Measurements from ENCODE around the gene BCL2L11.

The BCL2L11 gene

GRCh38 chr2:111201214-111201613, 80.5 kb downstream of the BCL2L11 start:
- Mint-ChIP-seq H3K4me1 (peaks cover 19% of the 10 kb centered on the region), H3K27ac (no peak overlapping the region), H3K9me3 (no peaks in the 10 kb centered on the region), H3K27me3 (ENCODE audit: low read depth, poor library complexity) (no peaks in the 10 kb centered on the region), H3K36me3 (ENCODE audit: low read depth) (no peaks in the 10 kb centered on the region), H3K4me3 (no peak overlapping the region)
- DNase-seq, result no peak
- no peak for TF ChIP-seq CTCF (IDR thresholded peaks at IDR 0.05)

- H3K36me3 Mint-ChIP-seq (ENCODE audit: low read depth), result no peaks in the 10 kb centered on the region
- peaks cover 1% of the 10 kb centered on the region for H3K27me3 Mint-ChIP-seq (ENCODE audit: low read depth, poor library complexity)
- no peak for TF ChIP-seq CTCF (IDR thresholded peaks at IDR 0.05)
- H3K9me3 Mint-ChIP-seq, result no peaks in the 10 kb centered on the region
- H3K27ac Mint-ChIP-seq, result no peak overlapping the region
- peaks cover 21% of the 10 kb centered on the region for H3K4me1 Mint-ChIP-seq
- DNase-seq, result no peak
- H3K4me3 Mint-ChIP-seq, result no peak overlapping the region
Measured at GRCh38 chr2:111202266-111203040, 81.7 kb downstream of the BCL2L11 start.

GRCh38 chr2:111204706-111205105, 84.0 kb downstream of the BCL2L11 start:
- no peak for DNase-seq
- H3K36me3 Mint-ChIP-seq (ENCODE audit: low read depth), result no peaks in the 10 kb centered on the region
- no peaks in the 10 kb centered on the region for H3K9me3 Mint-ChIP-seq
- H3K27me3 Mint-ChIP-seq (ENCODE audit: low read depth, poor library complexity), result peaks cover 6% of the 10 kb centered on the region
- H3K4me3 Mint-ChIP-seq, result no peak overlapping the region
- H3K4me1 Mint-ChIP-seq, result peaks cover 18% of the 10 kb centered on the region
- no peak for TF ChIP-seq CTCF (IDR thresholded peaks at IDR 0.05)
- H3K27ac Mint-ChIP-seq, result no peak overlapping the region

- peaks cover 6% of the 10 kb centered on the region for H3K27me3 Mint-ChIP-seq (ENCODE audit: low read depth, poor library complexity)
- no peaks in the 10 kb centered on the region for H3K9me3 Mint-ChIP-seq
- H3K4me1 Mint-ChIP-seq, result peaks cover 8% of the 10 kb centered on the region
- DNase-seq, result no peak
- no peak overlapping the region for H3K27ac Mint-ChIP-seq
- TF ChIP-seq CTCF (IDR thresholded peaks at IDR 0.05), result no peak
- H3K4me3 Mint-ChIP-seq, result no peak overlapping the region
- no peaks in the 10 kb centered on the region for H3K36me3 Mint-ChIP-seq (ENCODE audit: low read depth)
Measured at GRCh38 chr2:111205774-111206173, 85.1 kb downstream of the BCL2L11 start.

GRCh38 chr2:111207851-111208250, 87.1 kb downstream of the BCL2L11 start:
- peaks cover 6% of the 10 kb centered on the region for H3K27me3 Mint-ChIP-seq (ENCODE audit: low read depth, poor library complexity)

More at GRCh38 chr2:111207851-111208250, 87.1 kb downstream of the BCL2L11 start:
- peaks cover 13% of the 10 kb centered on the region for H3K9me3 Mint-ChIP-seq
- TF ChIP-seq CTCF (IDR thresholded peaks at IDR 0.05), result no peak
- H3K4me3 Mint-ChIP-seq, result no peak overlapping the region
- H3K4me1 Mint-ChIP-seq, result peaks cover 4% of the 10 kb centered on the region
- H3K36me3 Mint-ChIP-seq (ENCODE audit: low read depth), result no peaks in the 10 kb centered on the region
- no peak overlapping the region for H3K27ac Mint-ChIP-seq
- no peak for DNase-seq
